OCI-LY3 (cell line): ENCODE measurements around the gene DCAKD.

Experiments used
- H2AFZ ChIP-seq: fragments of 200-600, 300-600 bp; shearing (Covaris generic); 2 replicates; pipeline ENCODE4 v1.6.0; 2014; ENCODE audit warnings: antibody characterized with exemption, low read depth, low read length
- H3K27ac ChIP-seq: fragments of 200-600, 300-600 bp; sonication (generic); 2 replicates; pipeline ENCODE4 v1.5.1; 2014; ENCODE audit warnings: mild to moderate bottlenecking, low read length, moderate library complexity, mixed read lengths
- H3K27me3 ChIP-seq: fragments of 200-600, 300-600 bp; sonication (generic); 2 replicates; pipeline ENCODE4 v1.6.1; 2014; ENCODE audit warnings: low read depth, low read length, mixed read lengths
- H3K36me3 ChIP-seq: fragments of 200-600, 300-600 bp; sonication (generic); replicated peaks from 2 replicates; pipeline ENCODE3; 2014; ENCODE audit warnings: low read depth, low read length, mixed read lengths
- H3K4me1 ChIP-seq: fragments of 300-600, 200-600 bp; sonication (generic); 2 replicates; pipeline ENCODE4 v1.6.1; 2014; ENCODE audit warnings: low read length, mixed read lengths
- H3K4me2 ChIP-seq: fragments of 200-600, 300-600 bp; sonication (generic); 2 replicates; pipeline ENCODE4 v1.6.1; 2014; ENCODE audit warnings: low read length, mixed read lengths
- H3K4me3 ChIP-seq: fragments of 300-600, 200-600 bp; sonication (generic); 2 replicates; pipeline ENCODE4 v1.5.1; 2014; ENCODE audit warnings: antibody characterized with exemption, mild to moderate bottlenecking, low read length, moderate library complexity
- H3K79me2 ChIP-seq: fragments of 300-600, 200-600 bp; shearing (Covaris generic); 2 replicates; pipeline ENCODE4 v1.6.1; 2014; ENCODE audit warnings: mild to moderate bottlenecking, low read length, mixed read lengths
- H3K9ac ChIP-seq: fragments of 300-600, 200-600 bp; shearing (Covaris generic); 2 replicates; pipeline ENCODE4 v1.6.0; 2014; ENCODE audit warnings: mild to moderate bottlenecking, low read length, moderate library complexity
- H3K9me3 ChIP-seq: fragments of 200-600, 300-600 bp; shearing (Covaris generic); 2 replicates; pipeline ENCODE4 v1.6.1; 2014; ENCODE audit warnings: low read length, mixed read lengths; ENCODE audit not compliant: insufficient read depth
- H4K20me1 ChIP-seq: fragments of 200-600, 300-600 bp; sonication (generic); 2 replicates; pipeline ENCODE4 v1.6.1; 2016; ENCODE audit warnings: low read length, mixed read lengths; ENCODE audit not compliant: insufficient read depth
- CTCF ChIP-seq: fragments of 200-600, 300-600 bp; sonication (generic); IDR thresholded peaks from 2 replicates; pipeline ENCODE4 v1.5.1; 2014; ENCODE audit warnings: antibody characterized with exemption, low read length, low read depth
- EZH2phosphoT487 ChIP-seq: fragments of 200-600 bp; shearing (Covaris generic); IDR thresholded peaks from 2 replicates; pipeline ENCODE4 v1.6.1; 2018; ENCODE audit warnings: antibody characterized with exemption, mixed run types, low read depth

DCAKD gene

DNA sequence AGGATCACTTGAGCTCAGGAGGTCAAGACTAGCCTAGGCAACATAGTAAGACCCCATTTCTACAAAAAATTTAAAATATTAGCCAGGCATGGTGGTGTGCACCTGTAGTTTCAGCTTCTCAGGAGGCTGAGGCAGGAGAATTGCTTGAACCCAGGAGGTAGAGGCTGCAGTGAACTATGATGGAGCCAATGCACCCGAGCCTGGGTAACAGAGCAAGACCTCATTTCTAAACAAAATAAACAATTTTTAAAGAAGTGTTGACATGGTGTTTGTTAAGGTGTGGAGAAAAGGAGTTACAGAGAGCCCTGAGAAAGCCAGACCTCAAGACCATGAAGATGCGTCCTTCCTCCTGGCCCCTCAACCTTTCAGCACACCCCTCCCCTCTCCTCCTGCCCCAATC is 45.7 kb downstream of the DCAKD start:
- Histone ChIP-seq H3K36me3 (no peaks in the 10 kb centered on the region), H3K27ac (no peak overlapping the region), H3K79me2 (no peaks in the 10 kb centered on the region), H2AFZ (no peak overlapping the region), H3K27me3 (peaks cover 20% of the 10 kb centered on the region), H3K4me1 (no peaks in the 10 kb centered on the region), H4K20me1 (no peaks in the 10 kb centered on the region), H3K9ac (no peak overlapping the region), H3K4me3 (no peak overlapping the region), H3K4me2 (no peak overlapping the region), H3K9me3 (no peaks in the 10 kb centered on the region)
- TF ChIP-seq EZH2phosphoT487 = no peak
- no peak for TF ChIP-seq CTCF

GRCh38 chr17:45004388-45004787 is 47.0 kb downstream of the DCAKD start:
- no peak overlapping the region for H3K9ac ChIP-seq
- no peak overlapping the region for H2AFZ ChIP-seq
- H3K27ac ChIP-seq = no peak overlapping the region
- H3K4me3 ChIP-seq = no peak overlapping the region
- H3K4me1 ChIP-seq = no peaks in the 10 kb centered on the region
- no peaks in the 10 kb centered on the region for H3K9me3 ChIP-seq
- H3K4me2 ChIP-seq = no peak overlapping the region
- TF ChIP-seq EZH2phosphoT487 = no peak
- H3K27me3 ChIP-seq = peaks cover 20% of the 10 kb centered on the region
- no peaks in the 10 kb centered on the region for H3K79me2 ChIP-seq
- H4K20me1 ChIP-seq = no peaks in the 10 kb centered on the region
- no peaks in the 10 kb centered on the region for H3K36me3 ChIP-seq

DNA sequence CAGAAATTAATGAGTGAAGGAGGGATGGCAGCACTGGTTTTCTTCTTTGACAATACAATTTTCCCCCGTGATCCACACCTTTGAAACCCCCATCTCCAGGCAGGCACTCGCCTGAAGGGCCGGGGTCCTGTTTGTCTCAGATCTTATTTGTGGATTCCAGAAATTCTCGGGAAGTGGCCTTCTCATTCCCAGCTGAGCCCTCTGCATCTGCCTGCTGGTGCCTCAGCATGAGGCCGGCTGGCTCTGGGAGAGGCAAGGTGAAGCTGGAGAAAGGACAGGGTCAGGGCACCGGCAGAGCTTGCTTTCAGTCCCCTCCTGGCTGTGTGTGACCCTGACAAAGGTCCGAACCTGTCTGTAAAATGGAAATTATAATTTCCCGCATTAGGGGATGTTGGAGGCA is 47.6 kb downstream of the DCAKD start:
- Histone ChIP-seq H3K36me3 (no peaks in the 10 kb centered on the region), H3K9me3 (no peaks in the 10 kb centered on the region), H2AFZ (no peak overlapping the region), H3K4me3 (no peak overlapping the region), H3K27me3 (peaks cover 20% of the 10 kb centered on the region), H3K9ac (no peak overlapping the region), H3K79me2 (no peaks in the 10 kb centered on the region), H3K27ac (no peak overlapping the region), H3K4me1 (no peaks in the 10 kb centered on the region), H4K20me1 (no peaks in the 10 kb centered on the region), H3K4me2 (no peak overlapping the region)
- no peak for TF ChIP-seq CTCF
- TF ChIP-seq EZH2phosphoT487 = no peak

GRCh38 chr17:45001310-45001709 is 50.1 kb downstream of the DCAKD start:
- Histone ChIP-seq H3K79me2 (no peaks in the 10 kb centered on the region), H3K27ac (no peak overlapping the region), H4K20me1 (no peaks in the 10 kb centered on the region), H3K9me3 (no peaks in the 10 kb centered on the region), H3K4me2 (no peak overlapping the region), H3K36me3 (no peaks in the 10 kb centered on the region), H3K9ac (no peak overlapping the region), H3K27me3 (peaks cover 13% of the 10 kb centered on the region), H3K4me3 (no peak overlapping the region), H2AFZ (no peak overlapping the region), H3K4me1 (no peaks in the 10 kb centered on the region)
- no peak for TF ChIP-seq CTCF
- no peak for TF ChIP-seq EZH2phosphoT487

DNA sequence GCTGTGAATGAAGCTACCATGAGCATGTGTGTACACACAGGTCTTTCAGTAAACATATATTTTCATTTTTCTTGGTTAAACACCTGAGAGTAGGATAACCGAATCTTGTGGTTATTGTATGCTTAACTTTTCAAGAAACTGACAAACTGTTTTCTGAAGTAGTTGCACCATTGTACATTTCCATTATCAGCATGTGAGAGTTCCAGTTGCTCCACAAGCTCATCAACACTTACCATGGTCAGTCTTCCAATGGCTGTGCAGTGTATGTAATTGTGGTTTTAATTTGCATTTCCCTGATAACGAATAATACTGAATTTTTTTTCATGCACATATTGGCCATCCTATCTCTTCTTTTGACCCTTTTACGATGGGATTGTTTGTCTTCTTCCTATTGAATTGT is 52.0 kb downstream of the DCAKD start:
- no peaks in the 10 kb centered on the region for H3K79me2 ChIP-seq
- no peak for TF ChIP-seq EZH2phosphoT487
- TF ChIP-seq CTCF = no peak

More for the DNA sequence above, 52.0 kb downstream of the DCAKD start:
- H3K4me2 ChIP-seq = no peak overlapping the region
- no peaks in the 10 kb centered on the region for H3K9me3 ChIP-seq
- no peak overlapping the region for H2AFZ ChIP-seq
- H3K9ac ChIP-seq = no peak overlapping the region
- H3K27me3 ChIP-seq = peaks cover 6% of the 10 kb centered on the region
- no peak overlapping the region for H3K27ac ChIP-seq
- no peaks in the 10 kb centered on the region for H3K4me1 ChIP-seq
- H3K4me3 ChIP-seq = no peak overlapping the region
- H4K20me1 ChIP-seq = no peaks in the 10 kb centered on the region
- H3K36me3 ChIP-seq = no peaks in the 10 kb centered on the region
